NCI-H146 (cell line): ENCODE measurements around the gene GTF3C4.

Experiments
- DNase-seq: peaks from one replicate; lab custom pipeline; 2025; lab: John Stamatoyannopoulos, UW

Gene GTF3C4

DNA sequence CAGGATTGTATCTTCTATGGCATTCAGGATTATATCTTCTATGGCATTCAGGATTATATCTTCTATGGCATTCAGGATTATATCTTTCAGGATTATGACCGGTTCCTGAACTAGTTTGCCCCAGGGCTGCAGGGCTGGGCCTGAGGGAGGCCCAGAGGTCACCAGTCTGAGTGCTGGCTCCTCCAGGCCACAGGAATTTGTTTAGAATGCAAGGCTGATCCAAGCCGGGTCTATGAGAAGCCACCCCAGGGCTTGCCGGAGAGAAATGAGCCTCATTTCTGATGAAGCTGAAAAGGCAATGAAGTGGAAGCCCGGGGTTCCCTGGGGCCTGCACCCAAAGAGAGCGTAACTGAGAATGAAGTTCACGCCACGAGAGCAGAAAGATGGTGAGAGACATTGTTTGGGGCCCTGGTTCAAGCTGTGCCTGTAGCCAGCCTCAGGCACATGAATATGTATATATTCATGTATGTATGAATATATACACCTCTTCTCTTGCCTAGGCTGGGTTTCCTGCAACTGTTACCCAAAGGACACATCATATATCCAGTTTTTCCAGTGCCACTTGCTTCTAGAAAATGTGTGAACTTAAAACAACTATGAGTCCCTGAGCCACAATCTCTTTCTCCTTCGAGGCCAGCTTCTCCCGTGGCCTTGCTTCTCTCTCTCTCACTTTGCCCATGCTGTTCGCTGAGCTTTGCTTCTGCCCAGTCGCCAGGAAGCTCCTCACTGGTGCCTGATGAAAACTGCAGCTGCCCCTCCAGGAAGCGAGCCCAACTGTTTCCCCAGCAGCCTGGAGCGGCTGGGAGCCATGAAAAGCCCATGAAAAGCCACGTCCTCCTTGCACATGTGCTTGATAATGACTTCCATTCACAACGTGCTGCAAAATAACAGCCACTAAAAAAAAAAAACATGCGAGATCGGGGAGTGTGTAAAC lies 62.3 kb downstream of the GTF3C4 start:
- no peak for DNase-seq

DNA sequence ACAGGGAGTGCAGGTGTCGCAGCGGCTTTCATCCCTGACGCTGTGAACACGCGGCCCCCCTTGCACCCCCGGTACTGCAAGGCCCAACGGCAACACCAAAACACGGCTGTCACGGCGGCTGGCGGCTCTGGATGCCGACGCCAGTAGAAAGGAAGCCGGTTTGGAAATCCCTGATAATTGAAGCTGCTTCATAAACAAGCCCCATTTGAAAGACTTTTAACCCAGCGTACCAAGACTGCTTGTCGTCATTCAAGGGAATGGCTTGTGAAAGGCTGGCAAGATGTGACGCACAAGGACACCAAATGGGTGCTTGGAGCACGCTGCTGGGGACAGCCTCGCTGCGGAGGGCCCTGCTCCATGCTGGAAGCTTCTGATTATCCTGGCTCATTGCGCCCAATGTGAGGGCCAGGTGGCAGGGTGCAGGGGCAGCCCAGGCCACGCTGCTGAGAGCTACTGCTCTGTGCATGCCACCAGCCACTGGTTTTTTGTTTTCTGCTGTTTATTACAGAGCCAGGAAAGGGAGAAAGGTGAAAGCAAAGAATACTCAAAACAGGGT lies 63.1 kb downstream of the GTF3C4 start:
- peak; percentile 23 for DNase-seq

DNA sequence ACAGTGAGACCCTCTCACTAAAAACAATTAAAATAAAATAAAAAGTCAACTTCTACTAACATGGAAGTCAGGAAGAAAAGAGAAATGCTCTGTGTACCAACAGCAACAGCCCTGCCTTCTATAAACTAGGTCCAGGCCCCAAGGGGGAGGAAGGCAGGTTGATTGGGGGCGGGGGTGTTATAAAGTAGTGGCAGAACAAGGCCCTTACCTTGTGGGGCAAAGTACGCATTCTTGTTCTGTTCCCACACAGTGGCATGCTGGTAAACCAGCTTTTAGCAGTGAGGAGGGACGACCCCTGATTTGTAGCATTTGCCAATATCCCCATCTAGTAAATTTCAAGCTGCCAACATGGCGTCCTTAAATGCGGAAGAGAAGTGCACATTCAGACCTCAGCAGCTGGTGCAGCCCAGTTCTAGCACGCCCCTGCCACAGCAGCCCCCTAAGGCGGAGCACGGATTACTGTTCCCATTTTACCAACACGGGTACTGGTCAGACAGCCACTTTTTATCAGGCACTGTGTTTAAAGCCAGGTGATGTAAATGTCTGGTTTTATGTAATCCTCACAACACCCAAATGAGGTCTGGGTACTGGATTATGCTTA lies 69.5 kb downstream of the GTF3C4 start:
- DNase-seq: no peak

DNA sequence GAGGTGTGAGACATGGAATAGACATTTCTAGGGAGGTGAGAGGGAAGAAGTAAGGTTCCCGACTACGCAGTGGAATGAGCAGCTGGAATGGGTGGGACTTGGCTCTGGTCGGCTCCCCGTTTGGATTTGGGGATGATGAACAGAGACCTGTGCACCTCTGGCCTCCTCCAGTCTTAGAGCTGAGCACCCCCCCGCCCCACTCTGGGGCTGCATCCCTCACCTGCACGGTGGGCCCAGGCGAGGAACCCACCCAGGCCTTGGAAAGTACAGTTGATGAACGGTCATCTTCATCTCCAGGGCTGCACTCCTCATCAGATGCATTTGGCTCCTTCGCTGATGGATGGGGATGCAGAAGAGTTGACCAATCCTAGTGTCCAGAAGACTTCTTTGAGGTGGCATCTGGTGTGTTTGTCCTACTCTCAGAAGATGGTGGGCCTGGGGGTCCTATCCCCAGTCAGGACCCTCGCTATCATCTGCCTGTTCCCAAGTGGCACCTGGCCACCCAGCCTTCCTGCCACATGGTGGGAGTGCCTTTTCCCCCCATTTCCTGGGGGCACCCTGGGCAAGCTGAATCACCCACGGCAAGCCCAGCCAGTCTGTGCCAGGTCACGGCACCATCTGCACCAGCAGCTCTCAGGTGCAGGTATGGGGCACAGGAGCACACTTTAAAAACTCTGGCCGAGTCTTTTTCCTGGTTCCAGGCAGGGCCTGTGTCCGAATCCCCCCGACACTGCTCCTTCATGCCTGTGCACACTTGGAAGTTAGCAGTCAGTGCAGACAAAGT lies 70.5 kb downstream of the GTF3C4 start:
- DNase-seq: no peak

DNA sequence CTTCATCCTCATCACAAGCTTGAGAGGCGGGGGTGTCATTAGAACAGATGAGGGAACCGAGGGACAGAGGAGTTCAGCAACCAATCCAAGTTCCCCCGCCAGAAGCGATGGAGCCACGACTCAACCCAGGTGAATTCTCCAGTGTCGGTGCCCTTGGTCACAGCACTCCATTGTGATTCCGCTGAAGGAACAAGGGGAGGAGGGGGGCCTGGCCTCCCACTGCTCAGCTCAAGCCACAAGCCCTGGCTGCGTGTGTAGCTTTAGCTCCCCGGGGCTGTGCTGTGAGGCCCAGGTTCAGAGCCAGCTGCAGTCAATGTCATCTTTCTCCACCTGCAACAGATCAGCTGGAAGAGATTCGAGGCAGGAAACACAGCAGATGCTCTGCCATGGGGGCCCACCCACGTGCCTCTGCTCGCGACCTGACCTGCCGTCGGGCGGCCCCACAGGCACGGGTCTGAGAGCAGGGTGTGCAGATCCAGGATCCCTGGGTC lies 72.6 kb downstream of the GTF3C4 start:
- no peak for DNase-seq

DNA sequence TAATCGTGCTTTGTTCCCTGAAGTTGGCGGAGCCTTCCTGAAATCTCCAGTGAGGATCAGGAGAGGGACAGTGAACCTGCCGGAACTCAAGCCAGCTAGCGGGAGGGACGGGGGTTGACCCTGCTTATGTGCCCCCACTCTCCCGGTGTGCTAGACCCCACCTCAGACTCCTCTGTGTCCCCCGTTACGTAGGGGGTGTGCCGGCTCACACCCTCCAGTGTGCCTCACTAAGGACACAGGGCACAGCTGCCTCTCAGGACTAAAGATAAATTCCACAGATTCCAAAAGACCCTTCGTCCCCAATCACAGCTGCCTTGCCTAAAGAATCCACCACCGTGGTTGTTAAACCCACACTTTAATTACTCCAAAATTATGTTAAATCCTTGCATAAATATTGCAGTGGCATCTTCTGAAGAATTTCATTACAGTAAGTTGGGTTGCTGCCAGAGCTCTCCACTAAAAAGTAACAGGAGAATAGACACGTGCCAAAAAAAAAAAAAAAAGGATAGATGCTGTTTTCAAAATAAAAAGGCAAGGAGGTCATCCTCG lies 73.7 kb downstream of the GTF3C4 start:
- no peak for DNase-seq
